ENCODE results near the gene SAFB2. TPM values are rescaled to one million over a fixed set of nuclear protein-coding genes. Genes with fewer than 3 reads are reported as not detected.
"Not testable (repeated sequence)": the region's sequence is repeated elsewhere in the genome, so short reads cannot be mapped to it uniquely, and the experiment has no call there.

The SAFB2 gene
- total RNA-seq, 1 donor from 2014 or later, result 49.4 TPM

DNA sequence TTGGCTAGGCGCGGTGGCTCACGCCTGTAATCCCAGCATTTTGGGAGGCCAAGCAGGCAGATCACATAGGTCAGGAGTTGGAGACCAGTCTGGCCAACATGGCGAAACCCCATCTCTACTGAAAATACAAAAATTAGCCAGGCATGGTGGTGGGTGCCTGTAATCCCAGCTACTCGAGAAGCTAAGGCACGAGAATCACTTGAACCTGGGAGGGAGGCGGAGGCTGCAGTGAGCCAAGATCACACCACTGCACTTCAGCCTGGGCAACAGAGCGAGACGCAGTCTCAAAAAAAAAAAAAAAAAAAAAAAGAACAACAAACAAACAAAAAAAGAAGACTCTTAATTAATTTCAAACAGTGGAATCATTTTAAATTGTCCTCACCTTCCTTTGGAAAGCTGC lies 13.8 kb downstream of the SAFB2 start:
- not testable (repeated sequence) for ATAC-seq; DNase-seq (ENCODE audit: low spot score)

DNA sequence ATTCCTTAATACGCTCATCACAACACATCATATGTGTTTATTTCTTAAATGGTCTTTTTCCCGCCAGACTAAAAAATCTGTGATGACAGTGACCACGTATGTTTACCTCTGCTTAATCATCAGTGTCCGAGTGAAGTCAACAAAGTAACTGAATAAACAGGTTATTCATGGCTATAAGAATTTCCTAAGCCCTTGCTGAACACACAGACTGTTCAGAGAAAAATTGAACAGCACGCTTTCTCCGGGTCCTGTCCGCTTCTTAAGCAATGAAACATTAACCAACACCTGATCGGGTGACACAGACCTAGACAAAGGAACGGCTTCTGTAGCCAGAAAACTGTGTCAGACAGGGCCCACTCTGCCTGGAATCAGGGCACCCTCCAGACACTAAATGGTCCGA lies 14.3 kb downstream of the SAFB2 start:
- no peak for ATAC-seq

GRCh38 chr19:5607318-5608275 lies 15.0 kb downstream of the SAFB2 start:
- no peak for ATAC-seq
- DNase-seq (ENCODE audit: low spot score), result no peak

More for the DNA sequence above, 14.3 kb downstream of the SAFB2 start:
- no peak for DNase-seq (ENCODE audit: low spot score)

GRCh38 chr19:5605362-5605761 lies 17.2 kb downstream of the SAFB2 start:
- ATAC-seq (no peak), DNase-seq (ENCODE audit: low spot score) (no peak)

- ATAC-seq (no peak), DNase-seq (ENCODE audit: low spot score) (no peak)
Measured at GRCh38 chr19:5603626-5604025, 18.9 kb downstream of the SAFB2 start.

DNA sequence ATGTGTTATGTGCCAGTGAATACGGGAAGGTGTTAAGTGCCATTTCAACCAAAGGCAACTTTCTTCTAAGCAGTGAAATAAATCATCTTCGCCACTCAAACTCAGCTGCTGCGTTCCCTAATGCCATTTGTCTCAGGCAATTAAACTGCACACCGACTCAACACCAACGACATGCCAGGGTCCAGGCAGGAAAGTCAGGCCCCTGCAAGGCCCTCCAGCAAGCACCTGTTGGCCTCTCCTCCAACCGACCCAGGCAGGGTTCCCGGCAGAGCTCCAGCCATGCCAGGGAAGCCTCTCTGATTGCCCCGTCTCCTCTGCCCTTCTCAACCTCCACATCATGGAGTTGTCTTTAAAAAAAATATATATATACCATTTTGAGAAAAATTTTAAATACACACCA lies 21.8 kb downstream of the SAFB2 start:
- DNase-seq (ENCODE audit: low spot score) (no peak), ATAC-seq (no peak)

DNA sequence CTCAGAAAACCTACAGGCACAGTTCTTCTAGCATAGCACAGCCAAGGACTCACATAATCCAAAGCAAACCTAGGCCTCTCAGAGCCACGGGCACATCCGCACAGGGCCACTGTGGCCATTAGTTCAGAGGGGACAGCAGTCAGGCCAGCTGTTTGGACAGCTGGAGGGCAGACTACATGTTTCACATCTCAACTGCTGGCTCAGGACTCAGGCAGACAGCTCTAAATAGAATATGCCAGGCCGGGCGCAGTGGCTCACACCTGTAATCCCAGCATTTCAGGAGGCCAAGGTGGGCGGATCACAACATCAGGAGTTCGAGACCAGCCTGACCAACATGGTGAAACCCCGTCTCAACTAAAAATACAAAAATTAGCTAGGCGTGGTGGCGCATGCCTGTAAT lies 26.8 kb downstream of the SAFB2 start:
- DNase-seq (ENCODE audit: low spot score), result no peak
- ATAC-seq, result no peak

GRCh38 chr19:5595129-5595528 lies 27.4 kb downstream of the SAFB2 start:
- ATAC-seq (peak; percentile 6), DNase-seq (ENCODE audit: low spot score) (no peak)

GRCh38 chr19:5594521-5594950 lies 28.0 kb downstream of the SAFB2 start:
- ATAC-seq (peak; percentile 86), DNase-seq (ENCODE audit: low spot score) (peak; percentile 60)

GRCh38 chr19:5593343-5594255 lies 29.0 kb downstream of the SAFB2 start:
- DNase-seq (ENCODE audit: low spot score), result no peak
- no peak for ATAC-seq

DNA sequence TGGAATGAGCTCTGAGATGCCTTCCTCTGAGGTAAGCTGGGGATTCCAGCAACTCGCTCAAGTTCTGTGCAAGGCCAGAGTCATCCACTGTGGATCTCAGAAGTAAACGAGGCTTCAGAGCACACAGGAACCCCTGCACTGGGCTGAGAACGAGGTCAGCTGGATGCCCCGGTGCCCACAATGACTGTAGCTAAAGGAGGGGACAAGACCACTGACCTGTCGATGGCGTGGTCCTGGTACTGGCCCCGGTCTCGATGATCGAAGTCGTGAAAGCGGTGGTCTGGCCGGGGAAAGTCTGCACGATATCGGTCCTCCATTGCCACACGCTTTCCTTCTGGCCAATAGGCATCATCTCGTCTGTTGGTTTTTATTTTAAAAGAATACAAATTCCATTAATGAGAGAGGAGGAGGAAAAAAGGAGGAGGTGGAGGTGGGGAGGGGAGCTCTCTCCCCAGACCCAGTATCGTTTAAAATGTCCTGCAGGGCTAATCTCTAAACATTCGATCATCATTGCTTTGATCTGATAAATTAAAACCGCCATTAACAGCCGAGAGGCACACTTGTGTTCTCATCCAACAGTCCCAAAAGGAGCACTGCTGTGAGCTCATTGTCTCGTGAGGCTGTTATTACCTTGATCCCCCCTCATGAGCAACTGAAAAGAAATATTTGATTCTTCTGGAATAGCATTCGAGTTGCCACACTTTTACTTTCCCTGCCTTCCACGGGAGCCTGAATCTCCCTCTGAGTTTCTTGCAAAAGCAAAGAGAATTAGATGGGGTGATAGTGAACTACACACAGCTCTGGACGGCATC lies 29.8 kb downstream of the SAFB2 start:
- no peak for DNase-seq (ENCODE audit: low spot score)
- no peak for ATAC-seq

DNA sequence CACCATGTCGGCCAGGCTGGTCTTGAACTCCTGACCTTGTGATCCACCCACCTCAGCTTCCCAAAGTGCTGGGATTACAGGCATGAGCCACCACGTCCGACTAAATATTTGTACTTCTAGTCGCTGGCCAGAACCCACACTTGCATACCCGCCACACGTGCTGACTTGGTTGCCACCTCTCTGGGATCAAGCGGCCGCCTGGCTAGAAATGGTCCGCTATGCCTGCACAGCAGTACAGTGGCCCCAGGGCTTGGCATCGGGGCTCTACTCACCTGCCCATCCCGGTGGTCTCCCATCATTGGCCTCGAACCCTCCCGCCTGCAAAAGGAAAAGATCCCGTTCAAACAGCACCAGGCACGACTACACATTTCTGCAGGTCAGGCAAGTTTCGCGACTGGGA lies 31.1 kb downstream of the SAFB2 start:
- ATAC-seq, result no peak
- no peak for DNase-seq (ENCODE audit: low spot score)

- ATAC-seq (no peak), DNase-seq (ENCODE audit: low spot score) (no peak)
Measured at GRCh38 chr19:5590865-5591154, 31.8 kb downstream of the SAFB2 start.

DNA sequence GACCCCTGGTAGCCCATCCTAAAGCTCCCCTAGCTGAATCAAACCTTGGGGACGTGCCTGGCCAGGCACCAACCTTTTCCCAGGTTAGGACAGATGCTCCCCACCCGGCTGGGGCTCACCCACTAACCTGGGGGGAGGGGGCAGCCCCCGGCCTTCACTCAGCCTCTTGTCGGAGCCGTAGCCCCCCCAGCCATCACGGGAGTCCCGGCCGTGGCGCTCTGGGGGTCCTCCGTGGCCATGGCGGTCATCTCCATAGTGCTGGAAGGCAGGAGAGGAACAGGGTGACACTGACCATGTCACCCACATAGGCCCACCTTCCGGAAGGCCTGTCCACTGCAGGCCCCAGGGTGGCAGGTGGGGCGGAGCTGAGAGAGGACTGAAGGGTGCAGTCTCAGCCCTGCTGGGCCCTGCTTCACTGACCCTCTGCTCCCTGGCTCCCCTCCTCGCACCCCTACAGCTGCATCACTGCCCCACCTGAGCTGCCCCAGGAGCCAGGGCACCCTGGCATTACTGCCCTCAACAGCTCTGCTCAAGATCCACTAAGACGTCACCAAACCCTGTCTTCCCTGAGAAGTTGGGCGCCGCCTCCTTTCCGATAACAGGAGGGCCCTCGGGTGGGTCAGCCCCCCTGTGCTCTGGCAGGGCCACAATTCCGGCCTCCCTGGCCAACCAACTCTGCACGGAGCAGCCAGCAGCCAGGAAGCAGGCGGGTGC lies 32.3 kb downstream of the SAFB2 start:
- no peak for ATAC-seq
- no peak for DNase-seq (ENCODE audit: low spot score)

GRCh38 chr19:5588906-5589676 lies 33.5 kb downstream of the SAFB2 start:
- DNase-seq (ENCODE audit: low spot score) (no peak), ATAC-seq (no peak)

DNA sequence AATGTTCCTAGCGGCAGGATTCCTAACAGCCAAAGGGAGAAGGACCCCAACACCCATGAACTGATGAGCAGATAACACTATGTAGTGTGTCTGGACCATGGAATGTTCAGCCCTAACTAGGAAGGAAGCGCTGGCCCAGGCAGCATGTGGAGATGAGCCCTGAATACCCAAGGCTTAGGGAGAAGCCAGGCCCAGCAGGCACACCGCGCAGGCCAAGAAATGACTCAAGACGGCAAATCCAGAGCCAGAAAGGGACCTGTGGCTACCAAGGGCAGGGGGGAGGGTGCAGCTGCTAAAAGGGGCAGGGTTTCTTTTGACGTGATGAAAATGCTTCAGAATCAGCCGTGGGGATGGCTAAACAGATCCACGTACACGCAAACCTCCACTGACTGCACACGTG lies 34.1 kb downstream of the SAFB2 start:
- DNase-seq (ENCODE audit: low spot score), result no peak
- no peak for ATAC-seq

DNA sequence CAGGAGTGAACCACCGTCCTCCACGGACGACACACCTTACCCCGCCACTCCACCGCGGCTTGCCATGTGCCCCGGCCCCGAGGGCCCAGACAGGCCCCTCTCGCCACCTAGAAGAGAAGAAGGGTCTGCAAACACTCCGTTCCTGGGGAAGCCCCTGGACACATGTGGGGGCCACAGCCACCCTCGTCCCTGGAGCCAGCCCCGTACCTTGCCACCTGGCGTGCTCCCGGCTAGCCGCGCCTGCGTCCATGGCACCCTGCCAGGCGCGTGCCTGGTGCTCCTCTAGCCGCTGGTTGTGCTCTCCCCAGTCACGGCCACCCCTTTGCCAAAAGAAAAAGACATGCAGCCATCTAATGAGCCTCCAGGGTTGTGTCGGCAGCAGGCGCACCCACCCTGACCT lies 34.9 kb downstream of the SAFB2 start:
- DNase-seq (ENCODE audit: low spot score) (no peak), ATAC-seq (no peak)

GRCh38 chr19:5587071-5587455 lies 35.5 kb downstream of the SAFB2 start:
- ATAC-seq, result no peak

GRCh38 chr19:5586300-5587070 lies 36.1 kb downstream of the SAFB2 start:
- DNase-seq (ENCODE audit: low spot score) (no peak), ATAC-seq (no peak)

More at GRCh38 chr19:5587071-5587455, 35.5 kb downstream of the SAFB2 start:
- no peak for DNase-seq (ENCODE audit: low spot score)
